ENCODE data around the gene CNTLN. TPM values are rescaled to one million over a fixed set of nuclear protein-coding genes. Genes with fewer than 3 reads are reported as not detected.

CNTLN gene
- total and polyA plus RNA-seq, 2 of the 13 experiments (the other 11 are each of a cell fraction or from before 2014, with no cell fraction given): 1.5 to 5.7 TPM

DNA sequence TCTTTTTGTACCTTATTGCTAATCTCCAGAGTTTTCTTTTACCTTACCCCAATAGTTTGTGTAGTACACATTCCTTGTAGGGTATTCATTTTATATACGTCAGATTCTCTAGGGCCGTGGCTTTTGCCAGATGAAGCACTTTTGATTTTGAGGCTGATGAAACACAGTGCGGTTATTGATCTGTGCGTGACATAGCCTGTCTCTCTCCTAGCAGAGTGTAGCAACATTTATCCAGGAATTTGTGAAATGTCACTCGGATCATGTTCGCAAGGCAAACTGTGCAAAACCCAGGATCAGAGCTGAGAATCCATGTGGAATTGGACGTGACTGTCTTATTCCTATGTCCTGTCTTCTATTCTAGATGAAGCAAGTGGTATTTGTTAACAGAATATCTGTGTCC lies 302.0 kb downstream of the CNTLN start (continued):
- TF ChIP-seq, protein P1, sequence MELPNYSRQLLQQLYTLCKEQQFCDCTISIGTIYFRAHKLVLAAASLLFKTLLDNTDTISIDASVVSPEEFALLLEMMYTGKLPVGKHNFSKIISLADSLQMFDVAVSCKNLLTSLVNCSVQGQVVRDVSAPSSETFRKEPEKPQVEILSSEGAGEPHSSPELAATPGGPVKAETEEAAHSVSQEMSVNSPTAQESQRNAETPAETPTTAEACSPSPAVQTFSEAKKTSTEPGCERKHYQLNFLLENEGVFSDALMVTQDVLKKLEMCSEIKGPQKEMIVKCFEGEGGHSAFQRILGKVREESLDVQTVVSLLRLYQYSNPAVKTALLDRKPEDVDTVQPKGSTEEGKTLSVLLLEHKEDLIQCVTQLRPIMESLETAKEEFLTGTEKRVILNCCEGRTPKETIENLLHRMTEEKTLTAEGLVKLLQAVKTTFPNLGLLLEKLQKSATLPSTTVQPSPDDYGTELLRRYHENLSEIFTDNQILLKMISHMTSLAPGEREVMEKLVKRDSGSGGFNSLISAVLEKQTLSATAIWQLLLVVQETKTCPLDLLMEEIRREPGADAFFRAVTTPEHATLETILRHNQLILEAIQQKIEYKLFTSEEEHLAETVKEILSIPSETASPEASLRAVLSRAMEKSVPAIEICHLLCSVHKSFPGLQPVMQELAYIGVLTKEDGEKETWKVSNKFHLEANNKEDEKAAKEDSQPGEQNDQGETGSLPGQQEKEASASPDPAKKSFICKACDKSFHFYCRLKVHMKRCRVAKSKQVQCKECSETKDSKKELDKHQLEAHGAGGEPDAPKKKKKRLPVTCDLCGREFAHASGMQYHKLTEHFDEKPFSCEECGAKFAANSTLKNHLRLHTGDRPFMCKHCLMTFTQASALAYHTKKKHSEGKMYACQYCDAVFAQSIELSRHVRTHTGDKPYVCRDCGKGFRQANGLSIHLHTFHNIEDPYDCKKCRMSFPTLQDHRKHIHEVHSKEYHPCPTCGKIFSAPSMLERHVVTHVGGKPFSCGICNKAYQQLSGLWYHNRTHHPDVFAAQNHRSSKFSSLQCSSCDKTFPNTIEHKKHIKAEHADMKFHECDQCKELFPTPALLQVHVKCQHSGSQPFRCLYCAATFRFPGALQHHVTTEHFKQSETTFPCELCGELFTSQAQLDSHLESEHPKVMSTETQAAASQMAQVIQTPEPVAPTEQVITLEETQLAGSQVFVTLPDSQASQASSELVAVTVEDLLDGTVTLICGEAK (IDR thresholded peaks at IDR 0.05): no peak
- TF ChIP-seq, protein P1 (CRISPR knock-in tag; IDR thresholded peaks at IDR 0.05): no peak
- TF ChIP-seq JARID2 (CRISPR knock-in tag; IDR thresholded peaks at IDR 0.05; ENCODE audit: insufficient replicate concordance) (no peak), ZNF597 (CRISPR knock-in tag; IDR thresholded peaks at IDR 0.05) (no peak), LCORL (IDR thresholded peaks at IDR 0.05) (no peak), LCORL (CRISPR knock-in tag; IDR thresholded peaks at IDR 0.05) (no peak), HDAC2 (CRISPR knock-in tag; IDR thresholded peaks at IDR 0.05) (no peak), NFRKB (IDR thresholded peaks at IDR 0.05) (no peak), ZNF782 (CRISPR knock-in tag; IDR thresholded peaks at IDR 0.05; ENCODE audit: borderline replicate concordance) (no peak), ZFP1 (CRISPR knock-in tag; IDR thresholded peaks at IDR 0.05) (no peak)
- TF ChIP-seq, protein P2, sequence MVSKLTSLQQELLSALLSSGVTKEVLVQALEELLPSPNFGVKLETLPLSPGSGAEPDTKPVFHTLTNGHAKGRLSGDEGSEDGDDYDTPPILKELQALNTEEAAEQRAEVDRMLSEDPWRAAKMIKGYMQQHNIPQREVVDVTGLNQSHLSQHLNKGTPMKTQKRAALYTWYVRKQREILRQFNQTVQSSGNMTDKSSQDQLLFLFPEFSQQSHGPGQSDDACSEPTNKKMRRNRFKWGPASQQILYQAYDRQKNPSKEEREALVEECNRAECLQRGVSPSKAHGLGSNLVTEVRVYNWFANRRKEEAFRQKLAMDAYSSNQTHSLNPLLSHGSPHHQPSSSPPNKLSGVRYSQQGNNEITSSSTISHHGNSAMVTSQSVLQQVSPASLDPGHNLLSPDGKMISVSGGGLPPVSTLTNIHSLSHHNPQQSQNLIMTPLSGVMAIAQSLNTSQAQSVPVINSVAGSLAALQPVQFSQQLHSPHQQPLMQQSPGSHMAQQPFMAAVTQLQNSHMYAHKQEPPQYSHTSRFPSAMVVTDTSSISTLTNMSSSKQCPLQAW (CRISPR knock-in tag; IDR thresholded peaks at IDR 0.05): no peak
- TF ChIP-seq, protein P3, sequence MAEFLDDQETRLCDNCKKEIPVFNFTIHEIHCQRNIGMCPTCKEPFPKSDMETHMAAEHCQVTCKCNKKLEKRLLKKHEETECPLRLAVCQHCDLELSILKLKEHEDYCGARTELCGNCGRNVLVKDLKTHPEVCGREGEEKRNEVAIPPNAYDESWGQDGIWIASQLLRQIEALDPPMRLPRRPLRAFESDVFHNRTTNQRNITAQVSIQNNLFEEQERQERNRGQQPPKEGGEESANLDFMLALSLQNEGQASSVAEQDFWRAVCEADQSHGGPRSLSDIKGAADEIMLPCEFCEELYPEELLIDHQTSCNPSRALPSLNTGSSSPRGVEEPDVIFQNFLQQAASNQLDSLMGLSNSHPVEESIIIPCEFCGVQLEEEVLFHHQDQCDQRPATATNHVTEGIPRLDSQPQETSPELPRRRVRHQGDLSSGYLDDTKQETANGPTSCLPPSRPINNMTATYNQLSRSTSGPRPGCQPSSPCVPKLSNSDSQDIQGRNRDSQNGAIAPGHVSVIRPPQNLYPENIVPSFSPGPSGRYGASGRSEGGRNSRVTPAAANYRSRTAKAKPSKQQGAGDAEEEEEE (CRISPR knock-in tag; IDR thresholded peaks at IDR 0.05; ENCODE audit: borderline replicate concordance): no peak
